HFF-Myc (cell line): ENCODE data around the gene GRB2.
"Not testable (repeated sequence)": the region's sequence is repeated elsewhere in the genome, so short reads cannot be mapped to it uniquely, and the experiment has no call there.

Experiments used
- DNase-seq: peaks from one replicate; pipeline ENCODE4 v3.0.0-alpha.2; 2011; ENCODE audit warnings: low read depth; ENCODE audit errors: extremely low read depth
- H3K4me3 ChIP-seq: replicated peaks from 2 replicates; pipeline ENCODE4 v1.5.1; 2011; ENCODE audit warnings: low read depth, mild to moderate bottlenecking, control low read depth, low read length
- CTCF ChIP-seq: IDR thresholded peaks from 2 replicates; pipeline ENCODE4 v1.5.1; 2012; ENCODE audit warnings: mild to moderate bottlenecking, low read depth, low read length, control low read depth; ENCODE audit errors: missing control alignments

GRB2 gene

GRCh38 chr17:75288770-75289114 lies 116.7 kb downstream of the GRB2 start:
- H3K4me3 ChIP-seq = peak overlapping the region; percentile 94
- TF ChIP-seq CTCF = no peak
- no peak for DNase-seq

- peak overlapping the region; percentile 94 for H3K4me3 ChIP-seq
- no peak for TF ChIP-seq CTCF
- no peak for DNase-seq
These were observed 117.1 kb downstream of the GRB2 start for GRCh38 chr17:75288359-75288758.

- no peak for TF ChIP-seq CTCF
- H3K4me3 ChIP-seq = peak overlapping the region; percentile 94
- DNase-seq = no peak
These were observed 118.3 kb downstream of the GRB2 start for GRCh38 chr17:75287221-75287620.

GRCh38 chr17:75285123-75285522 lies 120.4 kb downstream of the GRB2 start:
- H3K4me3 ChIP-seq = no peak overlapping the region
- DNase-seq = no peak
- TF ChIP-seq CTCF = no peak

- H3K4me3 ChIP-seq, DNase-seq: not testable (repeated sequence)
These were observed 125.3 kb downstream of the GRB2 start for GRCh38 chr17:75280189-75280588.

- no peak for TF ChIP-seq CTCF
- no peak overlapping the region for H3K4me3 ChIP-seq
- peak; percentile 50 for DNase-seq
These were observed 127.8 kb downstream of the GRB2 start for GRCh38 chr17:75277664-75278071.

GRCh38 chr17:75273977-75274708 lies 131.3 kb downstream of the GRB2 start:
- H3K4me3 ChIP-seq = no peak overlapping the region
- no peak for TF ChIP-seq CTCF
- no peak for DNase-seq
